GM21529 (cell line): Measurements from ENCODE around the gene IP6K3.

ENCODE experiments used
- ATAC-seq: cut with Tn5 transposase; IDR thresholded peaks from one replicate; pipeline ENCODE4 v1.9.1; 2021; ENCODE audit not compliant: unreplicated experiment

The IP6K3 gene, protein sequence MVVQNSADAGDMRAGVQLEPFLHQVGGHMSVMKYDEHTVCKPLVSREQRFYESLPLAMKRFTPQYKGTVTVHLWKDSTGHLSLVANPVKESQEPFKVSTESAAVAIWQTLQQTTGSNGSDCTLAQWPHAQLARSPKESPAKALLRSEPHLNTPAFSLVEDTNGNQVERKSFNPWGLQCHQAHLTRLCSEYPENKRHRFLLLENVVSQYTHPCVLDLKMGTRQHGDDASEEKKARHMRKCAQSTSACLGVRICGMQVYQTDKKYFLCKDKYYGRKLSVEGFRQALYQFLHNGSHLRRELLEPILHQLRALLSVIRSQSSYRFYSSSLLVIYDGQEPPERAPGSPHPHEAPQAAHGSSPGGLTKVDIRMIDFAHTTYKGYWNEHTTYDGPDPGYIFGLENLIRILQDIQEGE

DNA sequence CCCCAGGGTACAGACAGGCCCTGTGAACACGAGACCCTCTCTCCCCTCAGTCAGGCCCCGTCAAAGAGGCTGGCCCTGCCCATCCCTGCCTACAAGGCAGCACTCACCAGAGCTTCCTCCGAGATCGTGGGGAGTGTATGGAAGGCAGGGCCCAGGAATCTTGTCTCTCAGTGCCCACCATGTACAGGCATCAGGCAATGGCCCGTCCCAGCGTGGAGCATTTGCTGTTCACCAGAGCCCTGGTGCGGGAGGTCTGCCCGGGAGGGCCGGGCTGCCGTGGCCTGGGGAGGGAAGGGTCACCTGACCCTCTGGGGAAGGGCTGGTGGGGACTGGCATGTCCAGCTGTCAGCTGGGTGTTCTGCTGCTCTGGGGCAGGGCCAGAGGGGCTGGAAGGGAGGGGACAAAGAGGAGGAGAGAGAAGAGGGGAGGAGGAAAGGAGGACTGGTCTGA, at the start of gene IP6K3:
IP6K3 (minus strand) TSS at position 255 of the 450 bp plus-strand sequence. CDS start 11,429 bp downstream, outside the sequence.
- no peak for ATAC-seq

DNA sequence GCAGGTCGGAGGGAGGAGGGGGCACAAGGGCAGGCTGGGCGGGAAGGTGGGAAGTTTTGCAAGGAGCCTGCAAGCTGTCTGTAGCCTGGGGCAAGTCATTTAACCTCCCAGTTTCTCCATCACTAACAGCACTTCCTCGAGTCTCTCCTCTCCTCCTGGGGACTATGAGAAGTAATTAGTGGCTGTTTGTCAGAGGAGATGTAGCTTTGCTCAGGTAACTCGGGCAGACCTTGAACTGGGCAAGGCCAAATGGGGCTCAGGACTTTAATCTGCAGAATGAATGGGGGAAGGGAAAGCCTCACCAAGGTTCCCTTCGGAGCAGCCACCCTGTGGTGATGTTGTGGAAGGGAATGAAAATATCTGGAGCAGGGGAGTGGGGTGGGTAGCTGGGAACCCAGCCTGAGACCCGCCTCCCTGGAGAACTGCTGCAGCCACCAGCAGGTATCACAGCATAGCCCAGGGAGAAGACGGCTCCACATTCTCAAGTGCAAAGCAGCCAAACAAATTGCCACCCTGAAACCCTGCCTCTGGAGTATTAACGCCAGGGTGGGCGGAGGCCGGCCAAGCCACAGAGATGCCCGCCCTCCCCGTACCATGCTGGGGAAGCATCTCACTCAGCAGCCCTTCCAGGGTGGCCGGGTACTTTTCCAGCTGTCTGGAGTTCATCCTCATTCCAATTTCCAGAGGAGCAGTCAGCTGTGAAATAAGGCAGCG, 48.4 kb upstream of the IP6K3 start:
- no peak for ATAC-seq

DNA sequence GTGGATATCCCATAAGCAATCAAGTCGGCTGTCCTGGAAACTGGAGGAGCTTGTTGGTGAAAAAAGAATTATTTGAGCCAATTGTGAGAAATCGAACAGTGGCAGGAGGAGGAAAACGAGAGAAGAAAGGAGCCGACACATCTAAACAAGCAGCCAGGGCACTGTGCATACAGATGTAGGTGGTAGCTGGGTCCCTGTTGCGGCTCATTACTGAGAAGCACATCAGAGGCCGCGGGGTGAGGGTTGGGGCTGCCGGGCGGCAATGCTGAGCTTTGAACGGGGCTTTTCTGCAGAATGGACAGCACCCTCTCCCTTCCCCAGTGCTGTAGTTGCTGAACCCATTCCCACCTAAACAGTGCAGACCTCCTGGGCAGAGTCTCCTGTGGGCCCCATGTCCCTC, 46.3 kb upstream of the IP6K3 start:
- no peak for ATAC-seq

DNA sequence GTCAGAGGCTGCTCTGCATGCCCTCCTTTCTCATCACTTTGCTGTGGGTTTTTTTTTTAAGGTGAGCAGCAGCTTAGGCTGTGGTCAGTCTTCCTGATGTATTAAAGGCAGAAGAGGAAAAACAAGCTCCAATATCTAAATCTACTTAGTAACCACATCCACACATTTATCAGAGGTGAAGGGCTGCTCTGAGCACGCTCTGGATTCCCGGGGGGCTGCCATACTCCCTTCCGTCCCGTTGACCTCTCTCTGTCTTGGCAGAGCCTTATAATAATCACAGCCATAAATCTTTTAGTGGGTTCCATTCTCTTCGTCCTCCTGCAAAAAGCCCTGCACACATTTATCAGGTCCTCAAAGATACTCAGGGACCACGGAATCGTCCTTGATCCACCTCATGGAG, 44.9 kb upstream of the IP6K3 start:
- ATAC-seq, result no peak

DNA sequence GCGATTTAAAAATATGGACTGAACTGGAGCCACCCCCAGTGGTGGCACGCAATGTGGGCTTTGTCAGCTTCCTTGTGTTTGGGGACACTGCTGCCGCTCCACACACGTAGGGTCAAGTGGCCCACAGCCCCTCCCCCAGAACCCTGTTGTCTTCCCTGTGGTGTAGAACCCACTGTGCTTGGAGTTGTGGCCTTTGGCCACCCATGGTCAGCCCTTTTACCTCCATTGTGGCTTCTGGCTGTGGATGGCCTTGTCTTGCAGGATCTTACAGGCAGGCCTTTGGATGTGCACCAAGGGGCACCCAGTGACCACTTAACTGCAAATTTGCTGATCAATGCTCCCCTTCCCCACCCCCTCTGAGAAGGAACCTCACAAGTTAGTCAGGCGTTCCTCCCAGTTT, 44.2 kb upstream of the IP6K3 start:
- no peak for ATAC-seq

DNA sequence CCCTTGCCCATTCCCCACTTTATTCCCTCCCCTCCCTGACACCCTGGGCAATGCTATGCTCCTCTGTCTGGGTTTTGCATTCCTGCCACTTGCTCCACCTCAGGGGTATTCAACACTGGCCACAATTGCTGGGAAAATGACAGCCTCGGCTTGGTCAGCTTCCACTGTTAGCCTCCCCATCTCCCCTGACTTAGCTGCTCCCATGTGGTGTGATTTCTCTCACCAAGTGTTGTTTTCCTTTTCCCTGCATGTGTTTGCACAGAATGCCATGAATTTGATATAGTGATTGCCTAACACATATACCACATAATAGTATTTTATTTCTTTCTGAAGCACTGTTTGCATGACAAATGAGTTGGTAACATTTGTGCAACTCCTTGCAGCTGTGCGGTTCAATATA, 43.7 kb upstream of the IP6K3 start:
- no peak for ATAC-seq

DNA sequence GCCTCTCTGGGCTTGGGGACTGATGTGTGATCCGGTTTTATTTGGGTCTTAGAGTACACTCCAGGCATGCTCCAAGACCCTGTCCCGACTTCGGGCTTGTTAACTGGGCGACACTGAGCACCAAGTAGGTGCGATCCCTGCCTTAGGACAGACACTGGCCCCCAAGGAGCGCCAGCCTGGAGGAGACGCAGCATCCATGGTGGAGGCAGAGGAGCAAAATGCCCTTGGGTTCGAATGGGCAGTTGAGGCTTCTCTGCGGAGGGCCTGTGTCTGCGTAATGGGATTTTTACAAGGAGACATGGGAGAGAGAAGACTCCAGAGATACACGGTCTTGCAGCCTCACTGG, 42.8 kb upstream of the IP6K3 start:
- no peak for ATAC-seq

DNA sequence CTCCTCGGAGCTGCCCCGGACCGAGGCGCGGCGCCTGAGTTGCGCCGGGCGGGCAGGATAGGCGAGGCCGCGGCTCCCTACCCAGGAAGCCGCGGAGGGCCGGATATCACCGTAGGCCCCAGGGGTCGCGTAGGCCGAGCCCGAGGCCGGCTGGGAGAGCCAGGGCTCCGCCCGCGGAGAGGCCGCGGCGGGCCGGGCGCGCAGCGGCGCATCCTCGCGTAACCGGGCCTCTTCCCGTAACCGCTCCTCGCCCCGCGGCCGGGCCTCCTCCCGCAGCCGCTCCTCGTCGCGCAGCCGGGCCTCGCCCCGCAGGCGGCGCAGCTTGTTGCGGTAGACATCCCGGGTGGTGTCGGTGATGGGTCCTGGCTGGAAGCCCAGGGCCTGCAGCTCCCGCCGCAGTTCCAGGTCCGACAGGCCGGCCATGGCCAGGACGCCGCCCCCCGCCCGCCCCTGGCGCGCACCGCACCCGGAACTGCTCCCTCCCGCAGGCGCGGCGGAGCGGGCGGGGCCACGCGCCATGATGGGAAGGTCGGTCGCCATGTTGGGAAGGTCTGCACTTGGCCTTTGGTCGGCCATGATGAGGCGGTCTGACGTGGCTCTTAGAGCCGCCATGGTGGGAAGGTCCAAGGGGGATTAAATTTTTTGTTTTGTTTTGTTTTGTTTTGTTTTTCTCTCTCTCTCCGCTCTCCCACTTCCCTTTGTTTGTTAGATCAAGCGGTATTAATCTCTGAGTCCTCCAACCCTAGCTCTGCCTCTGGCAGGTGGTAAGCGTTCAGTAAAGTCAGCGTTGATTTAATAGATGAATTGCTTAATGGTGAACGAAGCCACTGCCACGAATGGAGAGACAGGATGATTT, 42.2 kb upstream of the IP6K3 start, which contains the start of gene LEMD2:
LEMD2 (minus strand) TSS at position 437 of the 856 bp plus-strand sequence; CDS start at position 423, 14 bp downstream.
- peak; percentile 87 for ATAC-seq

DNA sequence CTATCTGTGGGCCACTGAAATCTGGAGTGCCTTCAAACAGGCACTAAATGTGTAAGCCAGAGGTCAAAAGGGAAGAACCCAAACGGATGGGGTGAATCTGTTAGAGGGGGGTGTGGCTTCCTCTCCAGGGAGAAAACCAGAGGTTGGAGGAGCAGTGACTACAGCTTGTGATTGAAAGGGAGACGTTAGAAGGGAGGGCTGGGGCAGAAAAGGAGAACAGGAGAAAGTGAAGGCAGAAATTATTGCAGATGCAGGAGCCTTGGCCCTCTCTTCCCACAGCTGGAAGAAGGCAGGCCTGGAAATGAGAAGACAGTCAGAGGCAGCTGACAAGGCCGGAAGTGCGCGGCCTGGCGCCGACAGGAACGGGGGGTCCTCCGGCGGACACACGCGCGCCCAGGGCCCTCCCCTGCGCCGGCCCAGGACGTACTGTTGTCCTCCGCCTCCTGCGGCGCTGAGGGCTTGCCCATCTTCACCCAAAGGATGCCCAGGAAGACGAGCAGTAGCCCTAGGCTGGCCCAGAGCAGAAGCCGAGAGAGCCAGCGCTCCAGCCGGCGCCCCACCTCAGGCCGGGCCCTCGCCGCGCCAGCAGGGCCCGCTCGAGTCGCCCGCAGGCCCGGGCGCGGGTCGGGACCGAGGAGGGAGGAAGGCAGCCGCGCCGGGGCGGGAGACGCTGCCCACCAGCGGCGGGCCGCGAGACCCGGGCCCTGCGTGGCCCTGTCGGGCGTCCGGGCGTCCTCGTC, 41.4 kb upstream of the IP6K3 start:
- ATAC-seq, result peak; percentile 42

DNA sequence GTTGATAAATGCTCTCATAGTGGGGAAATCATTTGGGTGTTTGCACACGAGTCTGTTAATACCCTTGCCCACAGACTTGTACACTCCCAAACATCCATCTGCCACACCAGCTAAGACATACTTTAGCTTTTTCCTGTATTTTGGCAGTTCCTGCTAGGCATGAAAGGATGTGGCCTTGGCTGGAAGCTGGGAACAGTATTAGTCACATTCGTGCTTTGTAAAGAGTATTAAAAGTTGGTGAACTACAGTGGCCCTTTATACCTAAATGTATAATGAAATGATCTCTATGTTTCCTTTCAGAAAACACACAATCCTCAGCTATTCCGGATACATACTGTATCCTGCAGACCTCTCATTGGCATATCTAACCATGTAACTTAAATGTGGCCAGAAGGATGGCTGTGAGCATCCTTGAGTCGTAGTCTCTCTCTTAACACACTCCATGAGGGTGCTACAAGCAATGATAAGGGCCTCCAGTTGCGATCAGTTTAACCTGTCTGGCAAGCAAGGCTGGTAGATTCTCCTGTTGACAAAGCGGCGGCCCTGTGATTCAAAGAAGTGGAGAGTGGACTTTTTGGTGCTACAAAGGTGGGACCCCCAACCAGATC, 40.7 kb upstream of the IP6K3 start:
- ATAC-seq, result no peak

DNA sequence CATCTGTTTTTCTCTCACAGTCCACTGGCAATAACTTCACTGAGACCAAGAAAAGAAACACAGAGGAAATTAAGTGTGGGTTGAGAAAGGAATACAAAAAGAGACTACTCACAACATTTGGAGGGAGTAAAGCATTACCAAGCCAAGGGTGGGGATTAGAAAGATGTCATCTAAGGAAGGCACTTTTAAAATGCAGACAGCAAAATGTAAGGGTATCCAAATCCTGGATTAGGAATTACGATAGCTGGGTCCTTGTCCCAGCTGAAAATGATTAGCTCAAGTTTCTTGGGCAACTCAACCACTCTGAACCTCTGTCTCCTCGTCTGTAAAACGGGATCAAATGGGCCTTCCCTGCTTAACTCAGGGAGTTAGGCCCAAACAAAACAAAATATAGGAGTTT, 40.0 kb upstream of the IP6K3 start:
- no peak for ATAC-seq

DNA sequence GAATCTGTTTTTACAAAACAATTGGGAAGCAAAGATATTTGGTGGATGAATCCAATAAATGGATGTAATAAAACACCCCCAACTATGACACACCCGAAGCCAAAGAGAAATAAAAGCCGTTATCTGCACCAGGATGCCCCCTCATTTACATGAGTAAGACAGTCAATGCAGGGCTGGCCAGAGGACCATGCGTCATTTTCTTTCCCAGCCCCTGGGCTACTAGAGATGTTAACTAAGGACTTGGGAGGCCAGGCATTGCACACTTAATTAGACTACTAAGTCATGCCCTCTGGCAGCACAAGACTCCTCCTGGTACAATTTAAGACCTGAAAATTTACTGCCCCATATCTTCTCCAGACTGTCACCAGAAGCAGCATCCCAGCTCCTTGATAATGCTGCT, 39.1 kb upstream of the IP6K3 start:
- no peak for ATAC-seq

DNA sequence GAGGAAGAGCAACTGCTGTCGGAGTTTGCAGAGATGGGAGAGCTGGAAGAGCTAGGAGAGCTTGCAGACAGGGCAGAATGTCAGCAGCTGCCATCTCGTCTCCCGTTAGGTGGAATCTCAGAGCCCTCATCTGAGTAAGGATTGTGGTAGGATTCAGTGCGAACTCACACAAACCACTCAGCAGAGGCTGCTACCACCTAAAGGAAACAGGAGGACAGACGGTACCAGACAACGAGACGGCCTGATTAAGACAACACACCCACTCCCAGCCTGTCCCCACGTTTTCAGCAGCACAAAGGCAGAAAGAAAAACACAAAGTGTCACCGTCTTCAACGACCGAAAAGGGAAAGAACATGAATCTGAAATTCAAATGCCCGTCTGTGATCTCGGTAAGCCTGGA, 38.1 kb upstream of the IP6K3 start:
- ATAC-seq, result no peak

DNA sequence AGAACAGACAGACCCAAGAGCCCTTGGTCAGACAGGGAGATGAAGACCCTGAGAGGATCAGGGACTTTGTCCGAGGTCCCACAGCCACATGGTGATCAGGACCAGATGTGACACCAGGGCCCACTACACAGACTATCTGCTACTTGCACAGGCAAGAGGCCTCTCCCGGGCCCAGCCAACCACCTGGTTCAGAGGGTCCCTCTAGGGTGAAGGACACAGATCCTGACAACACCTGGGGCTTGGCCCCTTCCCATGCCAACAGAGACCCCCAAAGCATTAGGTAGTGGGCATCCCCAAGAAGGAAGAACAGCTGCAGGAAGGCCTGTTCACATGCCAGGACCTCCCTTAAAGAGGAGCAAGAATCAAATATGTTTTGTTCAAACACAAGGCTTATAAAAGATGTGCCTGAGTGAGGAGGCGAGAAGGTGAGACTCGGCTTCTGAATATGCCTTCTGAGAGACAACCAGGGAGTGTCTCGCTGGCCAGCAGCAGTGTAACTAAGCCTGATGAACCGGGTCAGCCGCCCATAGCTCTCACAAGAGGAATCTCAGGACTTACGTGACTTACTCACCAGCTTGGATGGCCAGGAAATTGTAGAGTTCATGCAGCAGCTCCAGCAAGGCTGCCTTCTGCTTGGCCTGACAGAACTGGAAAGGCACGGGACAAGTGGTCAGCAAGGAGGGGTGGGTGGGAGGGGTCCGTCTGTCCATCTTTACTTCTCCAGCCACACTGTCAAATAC, 37.2 kb upstream of the IP6K3 start:
- no peak for ATAC-seq

DNA sequence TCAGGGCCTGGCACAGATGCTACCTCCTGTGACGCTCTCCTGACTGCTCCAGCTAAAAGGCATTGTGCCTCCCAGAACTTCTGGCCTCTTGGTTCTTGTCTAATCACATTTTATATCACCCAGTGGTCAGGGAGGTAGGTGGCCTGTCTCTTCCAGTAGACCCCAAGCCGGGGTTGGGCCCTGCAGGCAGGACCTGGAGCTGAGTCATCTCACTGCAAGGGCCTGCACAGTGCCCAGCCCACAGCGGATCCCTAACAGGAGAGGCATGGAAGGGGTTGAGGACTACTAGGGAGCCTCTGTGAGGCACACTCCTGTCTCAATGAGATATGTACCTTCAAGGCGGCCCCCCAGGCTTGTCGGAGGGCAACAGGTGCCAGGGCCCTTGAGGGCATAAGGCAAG, 35.9 kb upstream of the IP6K3 start:
- ATAC-seq, result no peak

DNA sequence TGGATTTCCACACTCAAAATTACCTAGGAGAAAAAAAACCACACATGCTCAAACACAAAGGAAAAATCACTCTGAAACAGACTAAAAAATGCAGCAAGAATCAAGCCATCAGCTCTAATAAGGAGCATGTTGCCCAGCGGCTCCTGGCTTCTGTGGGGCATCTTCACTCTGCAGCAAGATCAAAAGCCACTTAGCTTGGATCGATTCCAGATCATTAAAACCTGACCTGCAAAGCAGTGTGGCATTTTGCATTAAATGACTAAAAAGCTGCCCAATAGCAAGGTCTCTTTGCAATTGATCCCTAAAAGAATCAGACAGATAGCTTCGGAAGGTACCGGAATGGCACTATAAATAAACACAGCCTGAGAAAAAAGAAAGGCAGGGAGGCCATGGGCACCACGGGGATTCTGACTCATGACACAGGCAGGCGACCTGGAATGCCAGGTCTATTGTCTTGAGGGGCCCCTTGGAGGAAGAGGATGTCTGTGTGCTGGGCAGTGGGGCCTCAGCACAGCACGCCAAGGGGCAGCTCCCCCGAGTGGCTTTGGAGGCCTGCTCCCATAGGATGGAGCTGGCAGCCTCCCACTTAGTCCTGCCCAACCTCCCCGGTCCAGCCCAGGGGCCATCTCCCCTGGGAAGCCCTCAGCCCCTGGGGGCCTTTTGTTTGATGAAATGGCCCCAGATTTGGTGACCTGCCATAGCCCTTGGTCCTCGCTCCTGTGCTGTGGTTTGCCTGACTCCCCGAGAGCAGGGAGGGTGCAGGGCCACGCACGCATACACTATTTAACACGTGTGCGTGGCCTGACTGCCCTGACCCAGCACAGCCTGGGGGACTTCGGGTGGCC, 34.6 kb upstream of the IP6K3 start:
- no peak for ATAC-seq

DNA sequence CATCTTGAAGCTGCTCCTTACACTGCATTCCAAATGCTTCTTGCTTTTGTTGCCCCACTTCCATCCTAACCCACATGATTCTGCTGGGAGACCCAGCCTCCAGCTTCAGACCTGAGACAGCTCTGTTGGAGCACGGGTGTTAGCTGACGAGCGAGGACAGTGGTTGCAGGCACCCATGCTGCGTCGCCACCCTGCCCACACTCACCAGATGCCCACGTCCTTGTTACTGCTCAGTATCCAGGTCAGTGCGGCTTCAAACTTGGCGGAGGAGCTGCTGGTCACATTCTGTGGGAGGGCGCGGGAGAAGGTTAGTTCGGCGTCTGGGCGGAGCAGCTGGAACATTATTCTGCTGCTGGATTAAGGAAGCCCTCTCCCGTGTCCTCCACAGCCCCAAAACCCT, 33.2 kb upstream of the IP6K3 start:
- no peak for ATAC-seq

DNA sequence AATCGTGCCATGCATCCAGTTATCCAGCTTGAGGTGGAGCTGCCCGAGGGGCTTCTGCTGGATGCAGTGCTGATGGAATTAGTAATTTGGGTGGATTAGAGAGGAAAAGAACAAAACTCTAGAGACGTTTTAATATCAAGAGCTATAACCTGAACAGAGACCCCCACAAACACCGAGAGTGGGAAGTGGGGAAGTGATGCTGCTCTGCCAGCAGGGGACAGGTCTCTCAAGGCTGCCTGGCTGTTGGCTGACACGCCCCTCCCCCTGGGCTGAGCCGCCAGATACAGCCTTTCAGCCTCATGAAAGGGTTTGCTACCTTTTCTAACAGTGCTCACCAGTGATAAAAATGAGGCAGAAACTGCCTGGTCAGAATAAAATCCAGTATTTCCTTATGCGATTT, 32.6 kb upstream of the IP6K3 start:
- no peak for ATAC-seq
